Nephron (organoid): ENCODE results near the gene LRCH4.
A peak's percentile ranks its signal among the peaks of the same experiment; 100 is the strongest.

Source experiments
- H3K27ac Mint-ChIP-seq, 3 experiments: 2 replicates each; pipeline ENCODE4 v1.8.0; 2020; ENCODE audit warnings: mixed read lengths in 3 of 3, mild to moderate bottlenecking in 2 of 3, moderate library complexity in 1 of 3
- H3K27me3 Mint-ChIP-seq: 2 replicates; pipeline ENCODE4 v1.8.0; 2021; ENCODE audit warnings: low read depth, mild to moderate bottlenecking, moderate library complexity, mixed read lengths
- H3K36me3 Mint-ChIP-seq: 2 replicates; pipeline ENCODE4 v1.8.0; 2020; ENCODE audit warnings: low read depth, mixed read lengths
- H3K4me1 Mint-ChIP-seq: 2 replicates; pipeline ENCODE4 v1.8.0; 2020; ENCODE audit warnings: mixed read lengths
- H3K4me3 Mint-ChIP-seq, 3 experiments: 2 replicates each; pipeline ENCODE4 v1.8.0; 2020; ENCODE audit warnings: mild to moderate bottlenecking in 3 of 3, mixed read lengths in 3 of 3, moderate library complexity in 2 of 3
- H3K9me3 Mint-ChIP-seq: 2 replicates; pipeline ENCODE4 v1.8.0; 2020; ENCODE audit warnings: mixed read lengths
- CTCF ChIP-seq, 3 experiments: fragments of 200-600 bp; sonication (generic); IDR thresholded peaks; one replicate each; pipeline ENCODE4 v1.5.0; 2021; ENCODE audit warnings: antibody characterized with exemption in 3 of 3; ENCODE audit not compliant: unreplicated experiment in 3 of 3

The LRCH4 gene

GRCh38 chr7:100563809-100564400 lies 22.0 kb downstream of the LRCH4 start:
- H3K36me3 Mint-ChIP-seq: peaks cover 6% of the 10 kb centered on the region
- no peak overlapping the region for H3K27ac Mint-ChIP-seq
- H3K4me1 Mint-ChIP-seq: peaks cover 17% of the 10 kb centered on the region
- H3K9me3 Mint-ChIP-seq: no peaks in the 10 kb centered on the region
- peaks cover 3% of the 10 kb centered on the region for H3K27me3 Mint-ChIP-seq
- H3K4me3 Mint-ChIP-seq: no peak overlapping the region
- TF ChIP-seq CTCF (IDR thresholded peaks at IDR 0.05; ENCODE audit: unreplicated experiment in 3 of 3): peak; percentile 91 to 93 (median 92)

GRCh38 chr7:100563100-100563564 lies 22.8 kb downstream of the LRCH4 start:
- H3K4me3 Mint-ChIP-seq: no peak overlapping the region
- peaks cover 13% of the 10 kb centered on the region for H3K4me1 Mint-ChIP-seq
- H3K27me3 Mint-ChIP-seq: no peaks in the 10 kb centered on the region
- peaks cover 6% of the 10 kb centered on the region for H3K36me3 Mint-ChIP-seq
- H3K27ac Mint-ChIP-seq: peak overlapping the region in 1 of 3 experiments; percentile 56
- TF ChIP-seq CTCF (IDR thresholded peaks at IDR 0.05; ENCODE audit: unreplicated experiment in 3 of 3): no peak
- H3K9me3 Mint-ChIP-seq: no peaks in the 10 kb centered on the region

GRCh38 chr7:100562195-100563099 lies 23.5 kb downstream of the LRCH4 start:
- Mint-ChIP-seq H3K4me1 (peaks cover 13% of the 10 kb centered on the region), H3K27ac (peak overlapping the region in 1 of 3 experiments; percentile 56), H3K4me3 (no peak overlapping the region), H3K9me3 (no peaks in the 10 kb centered on the region), H3K36me3 (peaks cover 6% of the 10 kb centered on the region), H3K27me3 (no peaks in the 10 kb centered on the region)
- TF ChIP-seq CTCF (IDR thresholded peaks at IDR 0.05; ENCODE audit: unreplicated experiment in 3 of 3): no peak

GRCh38 chr7:100561491-100562194 lies 24.3 kb downstream of the LRCH4 start:
- peaks cover 7% of the 10 kb centered on the region for H3K36me3 Mint-ChIP-seq
- no peak overlapping the region for H3K4me3 Mint-ChIP-seq
- no peaks in the 10 kb centered on the region for H3K27me3 Mint-ChIP-seq
- peaks cover 8% of the 10 kb centered on the region for H3K4me1 Mint-ChIP-seq
- no peak overlapping the region for H3K27ac Mint-ChIP-seq
- no peaks in the 10 kb centered on the region for H3K9me3 Mint-ChIP-seq
- no peak for TF ChIP-seq CTCF (IDR thresholded peaks at IDR 0.05; ENCODE audit: unreplicated experiment in 3 of 3)

- peaks cover 16% of the 10 kb centered on the region for H3K36me3 Mint-ChIP-seq
- no peaks in the 10 kb centered on the region for H3K27me3 Mint-ChIP-seq
- no peak for TF ChIP-seq CTCF (IDR thresholded peaks at IDR 0.05; ENCODE audit: unreplicated experiment in 3 of 3)
- no peak overlapping the region for H3K27ac Mint-ChIP-seq
- peaks cover 5% of the 10 kb centered on the region for H3K4me1 Mint-ChIP-seq
- H3K9me3 Mint-ChIP-seq: no peaks in the 10 kb centered on the region
- H3K4me3 Mint-ChIP-seq: no peak overlapping the region
Measured at GRCh38 chr7:100559127-100559526, 26.8 kb downstream of the LRCH4 start.
